BE2C (cell line): ENCODE results near the gene AMT.

Source experiments
- DNase-seq: peaks from one replicate; pipeline ENCODE4 v3.0.0-alpha.2; 2020
- H3K27me3 ChIP-seq: fragments of 250-450 bp; sonication (Bioruptor Pico); 2 replicates; pipeline ENCODE4 v1.5.1; 2020; ENCODE audit warnings: mild to moderate bottlenecking
- H3K36me3 ChIP-seq: fragments of 250-450 bp; sonication (Bioruptor Pico); 2 replicates; pipeline ENCODE4 v1.5.1; 2020; ENCODE audit warnings: mild to moderate bottlenecking
- H3K4me1 ChIP-seq: fragments of 250-450 bp; sonication (Bioruptor Pico); 2 replicates; pipeline ENCODE4 v1.5.1; 2020
- H3K4me3 ChIP-seq: 2 replicates; pipeline ENCODE4 v1.5.1; 2011; ENCODE audit warnings: low read depth, low read length
- H3K9me3 ChIP-seq: fragments of 250-450 bp; sonication (Bioruptor Pico); 2 replicates; pipeline ENCODE4 v1.5.1; 2020
- TF ChIP-seq, protein P1 (sequence below): IDR thresholded peaks from 2 replicates; pipeline ENCODE4 v1.5.1; 2012; ENCODE audit warnings: mild to moderate bottlenecking, low read depth, low read length

AMT gene

DNA sequence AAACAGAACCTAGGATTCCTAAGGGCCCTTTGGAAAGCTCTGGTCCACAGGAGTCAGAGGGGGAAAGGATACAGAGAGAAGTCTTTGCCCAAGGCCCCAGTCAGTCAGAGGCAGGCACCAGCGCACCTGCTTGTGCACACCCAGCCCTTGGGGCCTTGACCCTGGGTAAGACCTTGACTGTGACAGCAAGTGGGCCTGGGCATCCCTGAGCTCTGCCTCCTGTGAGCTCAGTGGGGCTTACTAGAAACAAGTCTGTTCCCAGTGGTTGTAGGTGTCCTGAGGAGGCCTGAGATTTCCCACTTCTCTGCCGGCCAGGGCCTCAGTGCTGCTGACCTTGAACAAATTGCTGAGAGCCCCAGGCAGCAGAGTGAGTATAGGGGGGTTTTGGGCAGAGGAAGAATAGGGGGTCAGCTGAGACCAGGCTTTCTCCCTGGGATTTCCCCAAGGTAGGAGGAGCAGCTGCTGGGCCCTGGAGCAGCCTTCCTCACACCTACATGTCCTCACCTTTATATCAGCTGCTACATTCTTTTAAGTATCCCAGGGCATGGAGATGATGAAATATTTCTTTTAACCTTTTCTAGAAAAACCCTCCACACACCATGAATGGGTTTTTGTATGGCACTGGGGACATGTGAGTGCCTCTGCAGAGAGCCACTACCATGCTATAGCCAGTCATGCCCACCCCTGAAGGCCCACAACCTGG, 38.1 kb upstream of the AMT start:
- no peaks in the 10 kb centered on the region for H3K9me3 ChIP-seq

DNA sequence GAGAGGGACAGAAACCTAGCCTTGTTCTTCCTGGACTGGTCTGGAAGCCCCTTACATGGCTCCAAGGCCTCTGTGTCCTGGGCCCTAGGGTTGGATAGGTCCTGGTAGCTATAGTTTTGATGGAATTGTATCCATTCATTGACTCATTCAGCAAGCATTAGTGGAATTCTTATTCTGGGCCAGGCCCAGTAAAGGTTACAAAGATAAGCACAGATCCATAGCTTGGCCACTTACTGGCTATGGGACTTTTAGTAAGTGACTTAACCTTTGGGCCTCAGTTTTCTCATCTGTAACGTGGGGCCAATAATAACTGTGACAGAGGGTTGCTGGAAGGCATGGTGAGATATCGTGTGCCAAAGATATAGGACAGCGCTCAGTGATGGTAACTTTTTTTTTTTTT, 34.2 kb upstream of the AMT start:
- no peaks in the 10 kb centered on the region for H3K9me3 ChIP-seq
- H3K4me3 ChIP-seq: no peak overlapping the region
- no peak for DNase-seq
- TF ChIP-seq, protein P1, sequence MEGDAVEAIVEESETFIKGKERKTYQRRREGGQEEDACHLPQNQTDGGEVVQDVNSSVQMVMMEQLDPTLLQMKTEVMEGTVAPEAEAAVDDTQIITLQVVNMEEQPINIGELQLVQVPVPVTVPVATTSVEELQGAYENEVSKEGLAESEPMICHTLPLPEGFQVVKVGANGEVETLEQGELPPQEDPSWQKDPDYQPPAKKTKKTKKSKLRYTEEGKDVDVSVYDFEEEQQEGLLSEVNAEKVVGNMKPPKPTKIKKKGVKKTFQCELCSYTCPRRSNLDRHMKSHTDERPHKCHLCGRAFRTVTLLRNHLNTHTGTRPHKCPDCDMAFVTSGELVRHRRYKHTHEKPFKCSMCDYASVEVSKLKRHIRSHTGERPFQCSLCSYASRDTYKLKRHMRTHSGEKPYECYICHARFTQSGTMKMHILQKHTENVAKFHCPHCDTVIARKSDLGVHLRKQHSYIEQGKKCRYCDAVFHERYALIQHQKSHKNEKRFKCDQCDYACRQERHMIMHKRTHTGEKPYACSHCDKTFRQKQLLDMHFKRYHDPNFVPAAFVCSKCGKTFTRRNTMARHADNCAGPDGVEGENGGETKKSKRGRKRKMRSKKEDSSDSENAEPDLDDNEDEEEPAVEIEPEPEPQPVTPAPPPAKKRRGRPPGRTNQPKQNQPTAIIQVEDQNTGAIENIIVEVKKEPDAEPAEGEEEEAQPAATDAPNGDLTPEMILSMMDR: no peak
- no peaks in the 10 kb centered on the region for H3K36me3 ChIP-seq
- no peaks in the 10 kb centered on the region for H3K27me3 ChIP-seq
- peaks cover 5% of the 10 kb centered on the region; the same call in 1 of the 2 replicates for H3K4me1 ChIP-seq

More for the DNA sequence above, 38.1 kb upstream of the AMT start:
- H3K36me3 ChIP-seq: no peaks in the 10 kb centered on the region
- TF ChIP-seq, protein P1: no peak
- no peaks in the 10 kb centered on the region for H3K27me3 ChIP-seq
- no peak overlapping the region for H3K4me3 ChIP-seq
- no peak for DNase-seq
- peaks cover 2% of the 10 kb centered on the region; the same call in 1 of the 2 replicates for H3K4me1 ChIP-seq

DNA sequence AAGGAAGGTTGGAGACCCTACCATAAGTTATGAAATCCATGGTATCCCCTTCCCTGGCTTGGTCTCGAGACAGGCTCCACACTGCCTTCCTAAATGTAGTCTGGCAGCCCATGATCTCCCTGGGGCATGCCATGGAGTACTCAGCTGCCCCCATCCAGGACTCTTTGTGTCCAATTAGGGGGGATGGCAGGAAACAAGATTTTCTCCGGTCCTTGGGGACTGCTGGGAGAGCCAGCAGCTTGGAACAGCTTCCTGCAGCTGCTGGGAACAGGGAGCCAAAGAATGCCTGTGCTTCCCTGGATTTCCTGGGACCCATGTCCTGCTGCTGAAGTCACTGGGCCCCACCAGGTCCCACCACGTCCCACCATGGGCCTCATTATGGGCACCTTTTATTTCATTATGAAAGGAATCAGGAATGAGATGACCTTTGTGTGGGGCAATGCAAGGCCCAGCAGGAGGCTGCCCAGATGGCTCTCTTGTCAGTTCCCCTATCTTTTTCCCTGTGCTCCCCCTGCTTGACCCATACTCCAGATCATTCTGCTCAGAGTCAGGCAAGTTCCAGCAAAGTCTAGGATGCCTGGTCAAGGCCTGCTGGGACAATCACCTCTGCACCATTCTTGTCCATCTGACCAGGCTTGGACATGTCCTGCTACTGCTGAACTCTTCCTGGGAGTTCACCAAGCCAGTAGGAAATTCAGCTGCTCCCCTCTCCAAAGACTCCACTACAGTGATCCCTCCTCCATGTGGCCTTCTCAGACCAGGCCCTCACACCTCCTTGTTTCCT, 32.8 kb upstream of the AMT start:
- Histone ChIP-seq H3K9me3 (no peaks in the 10 kb centered on the region), H3K27me3 (no peaks in the 10 kb centered on the region), H3K4me3 (no peak overlapping the region), H3K4me1 (peaks cover 5% of the 10 kb centered on the region; the same call in 1 of the 2 replicates), H3K36me3 (no peaks in the 10 kb centered on the region)
- peak; percentile 72 for DNase-seq
- TF ChIP-seq, protein P1: no peak

DNA sequence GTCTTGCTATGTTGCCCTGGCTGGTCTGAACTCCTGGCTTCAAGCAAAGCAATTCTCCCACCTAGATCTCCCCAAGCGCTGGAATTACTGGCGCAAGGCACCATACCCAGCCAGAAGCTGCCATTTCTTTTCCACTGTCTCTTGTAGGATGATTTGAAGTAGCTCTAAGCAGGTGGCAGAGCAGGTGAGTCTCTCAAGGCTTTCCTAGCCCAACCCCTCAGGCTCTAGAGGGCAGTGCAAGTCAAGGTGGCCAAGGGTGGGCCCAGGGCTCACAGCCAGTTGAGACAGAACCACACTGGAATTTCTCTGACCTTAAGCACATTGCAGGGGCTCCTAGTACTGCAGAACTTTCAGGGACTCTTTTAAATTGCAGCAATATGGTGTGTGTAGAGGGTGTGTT, 32.2 kb upstream of the AMT start:
- DNase-seq: peak; percentile 31
- no peaks in the 10 kb centered on the region for H3K36me3 ChIP-seq
- H3K27me3 ChIP-seq: no peaks in the 10 kb centered on the region
- H3K4me3 ChIP-seq: no peak overlapping the region
- no peaks in the 10 kb centered on the region for H3K9me3 ChIP-seq
- H3K4me1 ChIP-seq: peaks cover 5% of the 10 kb centered on the region; the same call in 1 of the 2 replicates
- TF ChIP-seq, protein P1: peak; percentile 41

DNA sequence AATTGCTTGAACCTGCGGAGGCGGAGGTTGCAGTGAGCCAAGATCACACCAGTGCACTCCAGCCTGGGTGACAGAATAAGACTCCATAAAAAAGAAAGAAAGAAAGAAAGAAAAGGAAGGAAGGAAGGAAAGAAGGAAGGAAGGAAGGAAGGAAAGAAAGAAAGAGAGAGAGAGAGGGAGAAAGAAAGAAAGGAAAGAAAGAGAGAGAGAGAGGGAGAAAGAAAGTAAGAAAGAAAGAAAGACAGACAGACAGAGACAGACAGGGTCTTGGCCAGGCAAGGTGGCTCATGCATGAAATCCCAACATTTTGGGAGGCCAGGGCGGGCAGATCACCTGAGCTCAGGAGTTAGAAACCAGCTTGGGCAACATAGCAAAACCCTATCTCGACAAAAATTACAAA, 31.3 kb upstream of the AMT start:
- no peaks in the 10 kb centered on the region for H3K36me3 ChIP-seq
- no peaks in the 10 kb centered on the region for H3K27me3 ChIP-seq
- no peak for DNase-seq
- no peak overlapping the region for H3K4me3 ChIP-seq
- H3K4me1 ChIP-seq: peaks cover 5% of the 10 kb centered on the region; the same call in 1 of the 2 replicates
- H3K9me3 ChIP-seq: no peaks in the 10 kb centered on the region
- TF ChIP-seq, protein P1: no peak

DNA sequence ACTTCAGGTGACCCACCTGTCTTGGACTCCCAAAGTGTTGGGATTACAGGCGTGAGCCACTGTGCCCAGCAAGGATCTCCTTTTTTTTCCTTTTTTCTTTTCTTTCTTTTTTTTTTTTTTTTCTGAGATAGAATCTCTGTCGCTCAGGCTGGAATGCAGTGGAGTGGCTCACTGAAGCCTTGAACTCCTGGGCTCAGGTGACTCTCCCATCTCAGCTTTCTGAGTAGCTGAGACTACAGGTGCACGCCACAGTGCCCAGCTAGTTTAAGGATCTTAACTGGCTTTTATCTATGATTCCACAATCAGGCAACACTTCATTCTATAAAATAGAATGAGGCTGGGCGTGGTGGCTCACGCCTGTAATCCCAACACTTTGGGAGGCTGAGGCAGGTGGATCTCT, 23.1 kb upstream of the AMT start:
- no peak for DNase-seq
- Histone ChIP-seq H3K36me3 (no peaks in the 10 kb centered on the region), H3K4me3 (no peak overlapping the region), H3K4me1 (no peaks in the 10 kb centered on the region), H3K9me3 (no peaks in the 10 kb centered on the region), H3K27me3 (no peaks in the 10 kb centered on the region)
- TF ChIP-seq, protein P1: no peak
